ENCODE data around the gene ADGRV1.

GRCh38 chr5:91033370-91033769 is 474.8 kb downstream of the ADGRV1 start:
- TF ChIP-seq CTCF (conservative IDR thresholded peaks at IDR 0.05; ENCODE audit: low read length) (no peak), EZH2phosphoT487 (IDR thresholded peaks at IDR 0.05; ENCODE audit: borderline replicate concordance, low read depth, low read length) (no peak)
